Stimulated activated CD4-positive, alpha-beta T cell treated with anti-CD3 and anti-CD28 coated beads, Interleukin-1b, Interleukin-23, amount 100 ng/mL, for 4 hours (primary cell): ENCODE results near the gene GJB4.

Experiments
- DNase-seq, 2 donors: peaks; one replicate each; pipeline ENCODE4 v3.0.0-alpha.2; 2020; ENCODE audit warnings: low read depth in 2 of 2

Gene GJB4

DNA sequence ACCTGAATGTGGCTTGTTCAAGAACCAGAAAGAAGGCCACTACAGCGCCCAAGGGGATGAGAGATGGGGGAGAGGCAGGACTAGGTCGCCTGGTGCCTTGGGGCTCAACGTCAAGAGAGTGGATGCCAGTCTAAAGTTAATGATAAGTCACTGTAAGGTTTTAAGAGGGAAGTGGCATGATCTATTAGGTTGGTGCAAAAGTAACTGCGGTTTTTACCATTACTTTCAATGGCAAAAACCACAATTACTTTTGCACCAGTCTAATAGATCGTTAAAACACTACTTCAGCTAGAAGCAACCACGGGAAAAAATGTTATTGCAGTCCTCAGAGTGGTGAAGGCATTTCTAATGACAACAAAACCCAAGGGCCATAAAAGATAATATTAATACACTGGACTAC is 18.8 kb downstream of the GJB4 start:
- DNase-seq: no peak

DNA sequence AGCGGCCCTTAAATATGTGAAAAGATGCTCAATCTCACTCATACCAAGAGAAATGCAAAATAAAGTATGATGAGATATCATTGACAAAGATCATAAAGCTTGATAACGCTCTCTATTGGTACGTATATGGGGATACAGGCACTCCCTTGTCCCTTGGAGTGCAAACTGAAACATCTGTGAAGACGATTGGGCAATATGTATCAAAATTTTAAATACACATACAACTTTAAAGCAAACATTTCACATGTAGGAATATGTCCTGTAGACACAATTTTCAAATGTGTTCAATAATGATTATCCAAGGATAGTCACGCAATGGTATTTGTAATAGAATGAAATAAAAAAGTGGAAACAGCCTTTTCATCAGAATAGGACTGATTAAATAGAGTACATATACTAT is 19.5 kb downstream of the GJB4 start:
- DNase-seq: no peak

DNA sequence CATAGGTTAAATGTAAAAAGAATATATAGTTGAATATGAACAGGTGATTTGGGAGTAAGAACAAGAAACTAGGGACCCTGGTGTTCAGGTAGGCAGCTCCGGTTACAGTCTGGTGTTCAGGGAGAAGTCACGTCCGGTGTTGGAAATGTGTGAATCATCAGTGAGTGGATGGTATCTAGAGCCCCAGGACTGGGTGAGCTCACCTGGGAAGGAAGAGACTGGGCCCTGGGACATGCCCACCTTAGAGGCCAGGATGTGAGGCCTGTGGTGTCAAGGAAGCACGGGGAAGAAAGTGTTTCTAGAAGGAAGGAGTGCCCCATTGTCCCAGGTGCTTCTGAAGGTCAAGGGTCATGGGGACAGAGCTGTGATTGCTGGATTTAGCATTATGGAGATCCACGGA is 20.0 kb downstream of the GJB4 start:
- DNase-seq: no peak

DNA sequence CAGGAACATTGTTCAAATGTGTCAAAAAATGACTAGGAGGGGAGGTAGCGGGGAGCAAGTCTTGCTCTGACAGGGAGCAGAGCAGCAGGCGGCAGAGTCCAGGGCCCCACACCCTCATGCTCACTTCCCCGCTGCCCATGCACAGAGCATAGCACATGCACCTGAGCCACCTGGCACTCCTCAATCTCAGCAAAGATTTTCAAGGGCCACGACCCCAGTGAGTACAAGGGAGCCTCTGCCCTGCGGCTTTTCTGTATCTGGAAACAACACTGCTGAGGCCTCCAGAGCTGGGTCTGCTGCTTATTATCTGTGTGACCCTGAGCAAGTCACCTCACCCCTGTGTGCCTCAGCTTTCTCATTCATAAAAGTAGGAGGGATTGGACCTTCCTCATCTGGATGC is 20.4 kb downstream of the GJB4 start:
- no peak for DNase-seq

DNA sequence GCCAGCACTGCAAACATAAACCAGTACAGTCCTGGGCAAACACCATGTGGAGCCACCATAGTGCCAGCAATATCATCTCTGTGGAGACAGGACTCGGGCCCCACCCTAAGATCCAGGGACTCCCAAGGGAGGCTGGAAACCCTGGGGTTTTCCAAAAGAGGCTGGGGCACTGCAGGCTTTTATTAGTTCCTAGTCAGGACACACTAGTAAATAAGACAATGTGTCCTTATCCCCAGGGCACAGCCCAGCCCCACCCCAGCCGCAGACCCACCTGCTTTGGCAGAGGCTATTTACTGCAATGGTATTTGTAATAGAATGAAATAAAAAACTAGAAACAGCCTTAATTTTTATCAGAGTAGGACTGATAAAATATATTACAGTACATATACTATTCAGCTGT is 21.0 kb downstream of the GJB4 start:
- no peak for DNase-seq

DNA sequence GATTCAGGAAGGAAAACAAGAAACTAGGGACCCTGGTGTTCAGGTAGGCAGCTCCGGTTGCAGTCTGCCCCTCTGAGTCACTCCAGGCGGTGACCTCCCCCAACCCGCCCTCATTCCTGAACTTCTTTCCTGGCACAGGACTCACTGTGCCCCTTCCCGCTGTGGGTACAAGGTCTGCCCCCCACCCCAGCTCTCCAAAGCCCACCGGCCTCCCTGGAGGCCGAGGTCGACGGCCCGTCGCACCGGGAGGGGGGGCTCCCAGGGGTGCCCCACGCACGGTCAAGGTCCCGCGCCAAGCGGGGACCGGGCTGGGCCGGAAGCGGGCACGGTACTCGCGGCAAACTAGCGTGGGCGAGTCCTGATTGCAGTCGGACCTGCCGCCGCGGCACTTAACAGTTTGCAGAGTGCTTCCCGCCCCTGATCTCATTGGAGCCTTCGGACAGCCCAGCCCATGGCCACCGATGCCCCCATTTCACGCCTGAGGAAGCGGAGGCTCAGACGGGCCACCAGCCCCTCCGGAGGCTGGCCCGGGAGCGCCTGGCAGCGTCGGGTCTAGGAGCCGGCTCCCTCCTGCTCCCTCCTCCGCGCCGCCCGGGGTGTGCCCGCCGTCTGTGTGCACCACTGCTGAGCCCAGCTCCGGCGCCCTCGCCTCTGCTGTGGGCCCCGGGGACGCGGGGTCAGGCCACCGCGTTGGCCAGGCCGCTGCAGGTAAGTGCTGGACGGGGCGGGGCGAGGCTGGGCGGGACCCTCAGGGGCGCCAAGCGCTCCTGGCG is 21.7 kb downstream of the GJB4 start, which contains the start of gene GJB3:
TSS of gene GJB3 (plus strand) at position 144 of the 773 bp plus-strand sequence. CDS start 3,549 bp downstream, outside the sequence.
- no peak for DNase-seq

DNA sequence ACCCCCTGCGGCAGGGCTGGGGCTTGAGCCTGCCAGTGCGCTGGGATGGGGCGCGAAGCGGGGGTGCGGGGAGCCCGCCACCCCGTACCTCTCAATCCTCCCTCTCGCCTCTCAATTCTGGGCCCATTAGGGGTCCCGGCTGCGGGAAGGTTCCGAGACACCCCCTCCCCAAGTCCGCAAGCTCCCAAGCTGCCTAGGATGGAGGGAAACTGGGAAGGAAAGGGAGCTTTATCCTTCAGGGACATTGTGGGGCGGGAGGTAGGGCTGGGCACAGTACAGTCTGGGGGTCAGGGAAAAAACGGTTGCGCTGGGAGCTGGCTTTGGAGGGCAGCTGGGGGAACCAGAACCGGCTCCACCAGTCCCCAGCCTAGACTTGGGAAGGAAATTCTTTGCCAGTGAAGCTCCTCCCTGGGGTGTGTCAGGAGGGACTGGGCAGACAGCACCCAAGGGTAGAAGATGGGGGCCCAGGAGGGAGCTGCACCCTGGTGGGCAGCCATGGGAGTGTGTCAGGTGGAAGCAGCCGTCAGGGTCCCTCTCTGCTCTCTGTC is 22.4 kb downstream of the GJB4 start:
- DNase-seq: no peak

DNA sequence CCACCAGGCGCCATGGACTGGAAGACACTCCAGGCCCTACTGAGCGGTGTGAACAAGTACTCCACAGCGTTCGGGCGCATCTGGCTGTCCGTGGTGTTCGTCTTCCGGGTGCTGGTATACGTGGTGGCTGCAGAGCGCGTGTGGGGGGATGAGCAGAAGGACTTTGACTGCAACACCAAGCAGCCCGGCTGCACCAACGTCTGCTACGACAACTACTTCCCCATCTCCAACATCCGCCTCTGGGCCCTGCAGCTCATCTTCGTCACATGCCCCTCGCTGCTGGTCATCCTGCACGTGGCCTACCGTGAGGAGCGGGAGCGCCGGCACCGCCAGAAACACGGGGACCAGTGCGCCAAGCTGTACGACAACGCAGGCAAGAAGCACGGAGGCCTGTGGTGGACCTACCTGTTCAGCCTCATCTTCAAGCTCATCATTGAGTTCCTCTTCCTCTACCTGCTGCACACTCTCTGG is 25.2 kb downstream of the GJB4 start:
- no peak for DNase-seq

DNA sequence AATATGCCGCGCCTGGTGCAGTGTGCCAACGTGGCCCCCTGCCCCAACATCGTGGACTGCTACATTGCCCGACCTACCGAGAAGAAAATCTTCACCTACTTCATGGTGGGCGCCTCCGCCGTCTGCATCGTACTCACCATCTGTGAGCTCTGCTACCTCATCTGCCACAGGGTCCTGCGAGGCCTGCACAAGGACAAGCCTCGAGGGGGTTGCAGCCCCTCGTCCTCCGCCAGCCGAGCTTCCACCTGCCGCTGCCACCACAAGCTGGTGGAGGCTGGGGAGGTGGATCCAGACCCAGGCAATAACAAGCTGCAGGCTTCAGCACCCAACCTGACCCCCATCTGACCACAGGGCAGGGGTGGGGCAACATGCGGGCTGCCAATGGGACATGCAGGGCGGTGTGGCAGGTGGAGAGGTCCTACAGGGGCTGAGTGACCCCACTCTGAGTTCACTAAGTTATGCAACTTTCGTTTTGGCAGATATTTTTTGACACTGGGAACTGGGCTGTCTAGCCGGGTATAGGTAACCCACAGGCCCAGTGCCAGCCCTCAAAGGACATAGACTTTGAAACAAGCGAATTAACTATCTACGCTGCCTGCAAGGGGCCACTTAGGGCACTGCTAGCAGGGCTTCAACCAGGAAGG is 25.8 kb downstream of the GJB4 start:
- no peak for DNase-seq

DNA sequence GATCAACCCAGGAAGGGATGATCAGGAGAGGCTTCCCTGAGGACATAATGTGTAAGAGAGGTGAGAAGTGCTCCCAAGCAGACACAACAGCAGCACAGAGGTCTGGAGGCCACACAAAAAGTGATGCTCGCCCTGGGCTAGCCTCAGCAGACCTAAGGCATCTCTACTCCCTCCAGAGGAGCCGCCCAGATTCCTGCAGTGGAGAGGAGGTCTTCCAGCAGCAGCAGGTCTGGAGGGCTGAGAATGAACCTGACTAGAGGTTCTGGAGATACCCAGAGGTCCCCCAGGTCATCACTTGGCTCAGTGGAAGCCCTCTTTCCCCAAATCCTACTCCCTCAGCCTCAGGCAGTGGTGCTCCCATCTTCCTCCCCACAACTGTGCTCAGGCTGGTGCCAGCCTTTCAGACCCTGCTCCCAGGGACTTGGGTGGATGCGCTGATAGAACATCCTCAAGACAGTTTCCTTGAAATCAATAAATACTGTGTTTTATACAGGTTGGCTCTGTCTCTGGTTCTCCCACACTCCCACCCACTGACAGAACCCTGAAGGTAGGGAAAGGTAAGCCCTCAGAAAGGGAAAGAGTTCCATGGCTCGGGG is 26.4 kb downstream of the GJB4 start:
- no peak for DNase-seq

DNA sequence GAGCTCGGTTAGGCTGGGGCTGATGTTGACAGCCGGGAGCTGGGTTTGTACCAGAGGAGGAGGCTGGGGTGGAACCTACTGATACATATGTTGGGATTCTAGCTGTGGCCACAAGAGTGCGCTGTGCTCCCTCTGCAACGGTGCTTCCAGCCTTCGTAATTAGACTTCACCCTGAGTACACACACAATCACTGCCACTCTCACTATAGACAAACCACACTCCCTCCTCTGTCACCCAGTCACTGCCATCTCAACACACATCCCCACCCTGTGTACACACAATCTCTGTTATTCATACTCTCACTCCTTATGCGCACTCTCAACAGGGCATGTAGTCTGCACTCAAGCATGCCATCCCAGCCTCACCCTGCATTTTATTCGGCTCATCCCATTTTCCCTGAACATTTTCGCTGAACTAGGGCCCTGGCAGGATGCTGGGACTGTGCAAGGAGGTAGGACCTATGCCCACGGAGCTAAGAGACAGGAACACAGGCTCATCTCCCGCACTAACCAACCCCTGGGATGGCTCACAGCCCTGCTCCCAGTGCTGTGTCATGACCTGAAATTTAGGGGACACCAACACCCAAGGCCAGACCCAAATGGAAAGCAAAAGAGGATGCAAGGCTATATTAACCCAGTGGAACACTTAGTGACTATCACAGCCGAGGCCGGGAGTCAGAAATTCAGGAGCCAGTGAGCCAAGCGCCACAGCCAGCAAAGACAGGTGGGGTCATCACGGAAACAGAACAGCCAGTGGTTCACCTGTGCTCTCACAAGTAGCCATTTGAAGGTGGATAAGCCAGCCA is 27.2 kb downstream of the GJB4 start:
- peak; percentile 50 to 56 for DNase-seq

DNA sequence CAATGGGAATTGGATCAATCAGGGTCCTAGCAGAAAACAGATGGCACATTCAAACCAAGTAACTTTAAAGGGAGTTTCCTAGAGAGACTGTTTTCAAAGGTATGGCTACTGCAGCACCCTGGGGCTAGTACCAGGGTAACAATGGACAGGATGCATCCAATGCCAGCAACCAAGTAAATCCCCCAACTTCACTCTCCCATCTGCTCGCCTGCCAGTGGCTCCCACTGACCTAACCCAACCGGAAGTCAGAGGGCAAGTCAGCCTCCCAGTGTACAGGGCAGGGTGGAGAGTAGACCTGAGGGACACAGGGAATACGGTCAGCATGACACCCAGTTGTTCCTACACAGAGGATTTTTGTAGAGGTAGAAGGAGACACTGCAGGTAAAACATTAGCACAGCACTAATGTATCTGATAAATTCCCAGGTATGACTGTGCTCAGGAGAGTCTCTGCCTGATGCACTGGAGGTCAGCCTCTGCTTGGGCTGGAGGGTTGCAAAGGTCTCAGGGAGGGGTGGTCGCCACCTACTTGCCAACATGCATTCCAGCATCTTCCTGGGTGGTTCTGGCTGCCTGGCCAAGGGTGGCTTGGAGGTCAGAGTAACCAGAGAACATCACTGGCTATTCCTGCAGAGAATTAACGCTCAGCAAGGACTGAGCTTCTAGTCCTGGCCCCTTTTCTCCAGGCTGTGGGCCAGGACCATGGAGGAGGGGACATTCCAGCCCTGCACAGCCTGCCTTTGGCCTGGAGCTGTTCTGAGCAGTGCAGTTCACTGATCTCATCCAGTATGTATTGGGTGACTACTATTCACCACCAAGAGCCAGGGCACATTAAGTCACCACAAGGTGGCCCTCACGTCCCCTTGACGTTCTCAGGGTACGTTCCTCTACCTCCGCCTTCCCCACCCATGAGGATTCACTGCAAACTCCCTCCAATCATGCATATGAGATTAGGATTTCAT is 28.2 kb downstream of the GJB4 start:
- DNase-seq: no peak

DNA sequence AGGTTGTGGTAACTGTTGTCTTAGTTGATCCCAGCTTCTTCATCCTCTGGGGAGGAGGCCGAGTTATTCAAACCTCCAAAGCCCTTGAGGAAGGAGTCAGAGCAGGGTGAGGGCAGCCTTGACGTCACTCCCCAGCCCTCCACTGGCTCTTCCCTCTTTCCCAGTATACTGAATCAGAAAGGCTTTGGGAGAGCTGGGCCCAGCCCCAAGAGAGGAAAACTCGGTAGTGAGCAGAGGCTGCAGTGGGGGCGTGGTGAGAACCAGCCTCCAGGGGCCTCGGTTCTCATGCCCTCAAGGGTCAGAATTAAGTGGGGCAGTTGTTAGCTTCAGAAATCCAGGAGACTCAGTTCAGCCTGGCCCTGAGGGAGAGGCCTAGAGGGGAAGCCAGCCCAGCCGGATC is 31.4 kb downstream of the GJB4 start:
- DNase-seq: no peak

DNA sequence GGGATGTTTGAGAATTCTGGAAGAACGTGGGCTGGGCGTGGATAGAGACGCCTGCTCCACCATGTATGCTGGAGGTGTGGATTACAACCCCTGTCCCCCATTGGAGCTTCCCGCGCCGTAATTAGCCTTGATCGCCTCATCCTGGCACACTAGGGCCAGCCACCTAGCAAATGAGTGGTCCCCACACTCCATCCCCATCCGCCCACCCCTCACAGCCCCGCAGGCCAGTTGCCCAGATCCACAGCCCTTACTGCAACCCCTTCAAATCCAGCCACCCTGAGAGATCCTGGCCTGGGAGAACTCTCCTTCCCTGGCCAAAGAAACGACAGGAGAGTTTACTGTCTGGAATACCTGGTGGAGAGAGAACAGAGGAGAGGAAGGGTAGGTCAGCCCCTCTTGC is 32.9 kb downstream of the GJB4 start:
- DNase-seq: no peak

DNA sequence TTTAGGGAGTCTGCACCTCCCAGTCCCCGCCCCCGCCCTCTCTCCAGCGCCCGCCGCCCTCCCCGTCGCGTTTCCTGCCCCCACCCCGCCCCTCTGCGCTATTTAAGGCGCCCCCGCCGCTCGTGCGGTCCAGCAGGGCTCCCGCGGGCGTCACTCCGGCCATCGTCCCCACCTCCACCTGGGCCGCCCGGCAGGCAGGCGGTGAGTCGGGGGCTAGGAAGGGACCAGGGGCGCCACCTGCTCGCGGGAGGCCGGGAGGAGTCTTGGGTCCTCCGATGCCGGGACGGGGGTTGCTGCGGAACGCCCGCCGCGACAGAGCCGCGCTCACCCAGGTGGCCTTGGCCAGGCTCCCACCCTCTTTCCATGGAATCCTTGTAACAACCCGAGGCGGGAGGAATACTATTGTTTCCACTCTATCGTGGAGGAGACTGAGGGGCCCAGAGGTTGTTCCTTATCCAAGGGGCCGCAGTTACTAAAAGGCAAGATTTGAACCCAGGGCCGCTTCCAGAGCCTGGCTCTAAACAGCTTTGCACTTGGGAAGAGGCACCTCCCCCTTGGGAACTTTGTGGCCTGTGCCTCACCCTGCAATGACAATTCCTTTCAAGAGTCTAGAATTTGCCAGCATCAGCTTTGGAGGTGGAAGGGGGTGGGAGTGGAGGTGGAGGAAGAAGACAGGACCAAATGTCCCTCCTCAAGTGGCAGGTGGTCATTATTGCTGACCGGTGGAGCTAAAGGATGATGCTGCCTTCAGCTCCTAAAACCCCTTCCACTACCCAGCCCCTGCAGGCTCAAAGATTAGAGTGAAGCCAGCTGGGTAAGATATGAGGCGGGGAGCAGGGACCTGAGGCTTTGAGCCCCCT is 33.6 kb downstream of the GJB4 start, which contains the start of gene GJA4:
TSS of gene GJA4 (plus strand) at position 132 of the 860 bp plus-strand sequence. CDS start 1,215 bp downstream, outside the sequence.
- no peak for DNase-seq

DNA sequence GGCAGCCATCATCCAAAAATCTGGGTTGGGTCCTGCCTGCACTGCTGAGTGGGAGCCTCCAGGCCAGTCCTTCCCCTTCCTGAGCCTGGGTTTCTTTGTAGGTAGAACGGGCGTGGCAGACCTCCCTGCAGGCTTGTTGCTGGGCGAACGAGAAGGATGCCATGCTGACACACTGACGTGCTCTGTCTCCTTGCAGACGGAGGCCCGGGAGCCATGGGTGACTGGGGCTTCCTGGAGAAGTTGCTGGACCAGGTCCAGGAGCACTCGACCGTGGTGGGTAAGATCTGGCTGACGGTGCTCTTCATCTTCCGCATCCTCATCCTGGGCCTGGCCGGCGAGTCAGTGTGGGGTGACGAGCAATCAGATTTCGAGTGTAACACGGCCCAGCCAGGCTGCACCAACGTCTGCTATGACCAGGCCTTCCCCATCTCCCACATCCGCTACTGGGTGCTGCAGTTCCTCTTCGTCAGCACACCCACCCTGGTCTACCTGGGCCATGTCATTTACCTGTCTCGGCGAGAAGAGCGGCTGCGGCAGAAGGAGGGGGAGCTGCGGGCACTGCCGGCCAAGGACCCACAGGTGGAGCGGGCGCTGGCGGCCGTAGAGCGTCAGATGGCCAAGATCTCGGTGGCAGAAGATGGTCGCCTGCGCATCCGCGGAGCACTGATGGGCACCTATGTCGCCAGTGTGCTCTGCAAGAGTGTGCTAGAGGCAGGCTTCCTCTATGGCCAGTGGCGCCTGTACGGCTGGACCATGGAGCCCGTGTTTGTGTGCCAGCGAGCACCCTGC is 34.7 kb downstream of the GJB4 start:
- DNase-seq: no peak

DNA sequence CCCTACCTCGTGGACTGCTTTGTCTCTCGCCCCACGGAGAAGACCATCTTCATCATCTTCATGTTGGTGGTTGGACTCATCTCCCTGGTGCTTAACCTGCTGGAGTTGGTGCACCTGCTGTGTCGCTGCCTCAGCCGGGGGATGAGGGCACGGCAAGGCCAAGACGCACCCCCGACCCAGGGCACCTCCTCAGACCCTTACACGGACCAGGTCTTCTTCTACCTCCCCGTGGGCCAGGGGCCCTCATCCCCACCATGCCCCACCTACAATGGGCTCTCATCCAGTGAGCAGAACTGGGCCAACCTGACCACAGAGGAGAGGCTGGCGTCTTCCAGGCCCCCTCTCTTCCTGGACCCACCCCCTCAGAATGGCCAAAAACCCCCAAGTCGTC is 35.2 kb downstream of the GJB4 start:
- no peak for DNase-seq

DNA sequence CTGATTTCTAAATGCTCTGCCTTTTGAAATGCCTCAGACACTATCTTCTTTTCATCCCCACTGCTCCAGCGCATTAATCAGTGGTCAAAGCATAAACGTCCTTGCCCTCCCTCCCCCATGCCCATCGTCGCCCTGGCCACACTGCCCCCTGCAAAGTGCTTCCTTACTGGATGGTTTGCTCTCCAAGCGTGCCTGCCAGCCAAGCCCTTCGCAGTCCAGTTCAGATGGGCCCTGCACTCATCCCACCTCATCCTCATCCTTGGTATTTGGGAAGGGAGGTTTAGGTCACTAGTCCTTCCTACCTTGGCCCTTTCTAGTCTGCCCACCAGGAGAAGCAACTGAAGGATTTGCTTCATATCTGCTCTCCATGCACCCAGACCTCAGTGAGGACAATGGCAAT is 36.4 kb downstream of the GJB4 start:
- DNase-seq: no peak

DNA sequence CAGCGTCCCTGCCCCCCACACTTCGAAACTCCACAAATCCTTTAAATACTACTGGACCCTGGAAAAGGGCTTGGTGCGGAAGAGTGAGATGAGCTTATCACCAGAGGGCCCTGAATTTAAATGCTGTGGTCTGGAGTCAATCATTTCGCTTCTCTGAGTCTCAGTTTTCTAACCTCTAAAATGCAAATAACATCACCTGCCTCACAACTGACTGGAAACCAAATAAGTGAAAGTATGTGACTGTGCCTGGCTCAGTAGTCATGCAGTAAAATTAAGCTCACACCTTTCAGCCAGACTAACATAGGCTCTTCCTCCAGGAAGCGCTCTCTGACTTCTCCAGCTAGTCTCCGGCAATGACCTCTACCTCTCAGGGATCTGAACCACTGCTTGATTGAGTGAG is 37.5 kb downstream of the GJB4 start:
- no peak for DNase-seq
